ENCODE results near the gene DNM1. TPM values are rescaled to one million over a fixed set of nuclear protein-coding genes. Genes with fewer than 3 reads are reported as not detected.
"Not testable (repeated sequence)": the region's sequence is repeated elsewhere in the genome, so short reads cannot be mapped to it uniquely, and the experiment has no call there.

The DNM1 gene
- total RNA-seq, 1 experiment from 2014 or later, result 2.0 TPM

DNA sequence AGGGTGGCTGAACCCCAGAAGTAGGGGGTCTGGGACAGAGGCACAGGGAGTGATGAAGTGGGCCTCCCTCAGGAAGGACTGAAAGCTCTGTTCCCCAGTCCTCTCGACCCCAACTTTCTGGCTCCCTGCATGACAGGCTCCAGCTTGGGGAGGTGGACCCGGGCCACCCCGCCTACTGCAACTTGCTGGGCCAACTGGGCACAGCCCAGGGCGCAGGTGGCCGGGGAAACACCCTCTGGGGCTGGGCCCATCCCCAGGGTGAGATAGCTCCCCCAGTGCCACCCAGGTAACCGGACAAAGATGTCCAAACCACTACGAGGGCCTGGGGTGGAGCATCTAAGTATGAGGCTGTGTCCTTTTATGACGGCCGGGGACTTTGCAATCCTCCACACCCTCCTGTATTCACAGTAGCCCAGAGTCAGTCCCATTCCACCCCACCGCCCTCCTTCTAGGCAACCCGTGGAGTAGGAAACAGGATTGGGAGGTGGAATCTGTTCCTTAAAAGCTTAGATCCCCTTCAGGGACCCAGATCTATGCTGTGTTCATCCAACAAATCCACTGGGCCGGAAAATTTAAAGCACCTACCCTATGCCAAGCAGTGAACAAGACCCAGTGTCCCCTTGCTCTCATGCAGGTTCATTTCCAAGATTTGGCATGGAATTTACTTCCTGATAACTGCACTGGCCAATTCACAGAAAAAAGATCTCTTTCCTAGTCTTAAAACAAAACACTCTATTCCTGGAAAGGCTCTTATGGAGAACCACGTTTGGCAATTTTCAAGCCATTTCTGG is 19.9 kb downstream of the DNM1 start:
- intact Hi-C loops (cut with micrococcal nuclease), result no loop called here
- no peak overlapping the region for H3K27ac Mint-ChIP-seq (ENCODE audit: low read depth, unreplicated experiment)
- TF ChIP-seq CTCF (IDR thresholded peaks at IDR 0.05; ENCODE audit: unreplicated experiment), result no peak
- H3K36me3 Mint-ChIP-seq (ENCODE audit: insufficient read depth, unreplicated experiment), result no peaks in the 10 kb centered on the region
- ChIA-PET POLR2A (no interaction called here), CTCF (no interaction called here)
- BruUV-seq (replicated peaks), result no TSS peak
- no peak overlapping the region for H3K4me3 Mint-ChIP-seq (ENCODE audit: unreplicated experiment)
- no peaks in the 10 kb centered on the region for H3K9me3 Mint-ChIP-seq (ENCODE audit: unreplicated experiment)
- DNase-seq (ENCODE audit: unreplicated experiment), result no peak
- peaks cover 8% of the 10 kb centered on the region for H3K4me1 Mint-ChIP-seq (ENCODE audit: insufficient read depth, unreplicated experiment)
- H3K27me3 Mint-ChIP-seq (ENCODE audit: insufficient read depth, unreplicated experiment), result peaks cover 32% of the 10 kb centered on the region

GRCh38 chr9:128224877-128225276 is 21.7 kb downstream of the DNM1 start:
- Mint-ChIP-seq H3K27ac (ENCODE audit: low read depth, unreplicated experiment) (no peak overlapping the region), H3K4me3 (ENCODE audit: unreplicated experiment) (no peak overlapping the region), H3K4me1 (ENCODE audit: insufficient read depth, unreplicated experiment) (no peaks in the 10 kb centered on the region), H3K36me3 (ENCODE audit: insufficient read depth, unreplicated experiment) (no peaks in the 10 kb centered on the region), H3K27me3 (ENCODE audit: insufficient read depth, unreplicated experiment) (peaks cover 32% of the 10 kb centered on the region), H3K9me3 (ENCODE audit: unreplicated experiment) (no peaks in the 10 kb centered on the region)
- ChIA-PET POLR2A (no interaction called here), CTCF (interaction anchor here (0.9 kb wide), 1 partner anchor 30 kb away, joined by 4 read pairs; no protein-coding TSS in a partner anchor)
- intact Hi-C loops (cut with micrococcal nuclease), result no loop called here
- no peak for DNase-seq (ENCODE audit: unreplicated experiment)
- no TSS peak for BruUV-seq (replicated peaks)
- no peak for TF ChIP-seq CTCF (IDR thresholded peaks at IDR 0.05; ENCODE audit: unreplicated experiment)

GRCh38 chr9:128225770-128226411 is 22.7 kb downstream of the DNM1 start:
- intact Hi-C loops (cut with micrococcal nuclease), result no loop called here
- no TSS peak for BruUV-seq (replicated peaks)
- no peak for DNase-seq (ENCODE audit: unreplicated experiment)
- no peaks in the 10 kb centered on the region for H3K4me1 Mint-ChIP-seq (ENCODE audit: insufficient read depth, unreplicated experiment)
- no peak overlapping the region for H3K27ac Mint-ChIP-seq (ENCODE audit: low read depth, unreplicated experiment)
- POLR2A ChIA-PET, result no interaction called here
- no peak overlapping the region for H3K4me3 Mint-ChIP-seq (ENCODE audit: unreplicated experiment)
- no peak for TF ChIP-seq CTCF (IDR thresholded peaks at IDR 0.05; ENCODE audit: unreplicated experiment)
- no peaks in the 10 kb centered on the region for H3K36me3 Mint-ChIP-seq (ENCODE audit: insufficient read depth, unreplicated experiment)
- peaks cover 27% of the 10 kb centered on the region for H3K27me3 Mint-ChIP-seq (ENCODE audit: insufficient read depth, unreplicated experiment)
- CTCF ChIA-PET, result interaction anchor here (0.8 kb wide), 1 partner anchor 69 kb away, joined by 5 read pairs; no protein-coding TSS in a partner anchor
- no peaks in the 10 kb centered on the region for H3K9me3 Mint-ChIP-seq (ENCODE audit: unreplicated experiment)

GRCh38 chr9:128226412-128226801 is 23.2 kb downstream of the DNM1 start:
- ChIA-PET POLR2A (no interaction called here), CTCF (interaction anchor here (0.6 to 0.8 kb wide), 2 partner anchors 13 to 69 kb away, joined by 3 to 5 read pairs; no protein-coding TSS in a partner anchor)
- no TSS peak for BruUV-seq (replicated peaks)
- Mint-ChIP-seq H3K27ac (ENCODE audit: low read depth, unreplicated experiment) (no peak overlapping the region), H3K4me3 (ENCODE audit: unreplicated experiment) (no peak overlapping the region), H3K9me3 (ENCODE audit: unreplicated experiment) (no peaks in the 10 kb centered on the region), H3K4me1 (ENCODE audit: insufficient read depth, unreplicated experiment) (no peaks in the 10 kb centered on the region), H3K27me3 (ENCODE audit: insufficient read depth, unreplicated experiment) (peaks cover 22% of the 10 kb centered on the region), H3K36me3 (ENCODE audit: insufficient read depth, unreplicated experiment) (no peaks in the 10 kb centered on the region)
- intact Hi-C loops (cut with micrococcal nuclease), result no loop called here
- TF ChIP-seq CTCF (IDR thresholded peaks at IDR 0.05; ENCODE audit: unreplicated experiment), result no peak
- DNase-seq (ENCODE audit: unreplicated experiment), result no peak

DNA sequence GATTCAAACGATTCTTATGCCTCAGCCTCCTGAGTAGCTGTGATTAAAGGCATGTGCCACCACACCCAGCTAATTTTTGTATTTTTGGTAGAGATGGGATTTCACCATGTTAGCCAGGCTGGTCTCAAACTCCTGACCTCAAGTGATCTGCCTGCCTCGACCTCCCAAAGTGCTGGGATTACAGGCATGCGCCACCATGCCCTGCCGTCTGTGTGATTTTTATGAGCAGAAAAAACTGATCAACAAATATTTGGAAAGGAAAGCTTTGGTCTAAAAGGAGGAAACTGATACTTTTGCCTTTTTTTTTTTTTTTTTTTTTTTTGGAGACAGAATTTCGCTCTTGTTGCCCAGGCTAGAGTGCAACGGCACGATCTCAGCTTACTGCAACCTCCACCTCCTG is 27.7 kb downstream of the DNM1 start:
- H3K36me3 Mint-ChIP-seq (ENCODE audit: insufficient read depth, unreplicated experiment); CTCF ChIA-PET; DNase-seq (ENCODE audit: unreplicated experiment); POLR2A ChIA-PET; intact Hi-C loops (cut with micrococcal nuclease); BruUV-seq (replicated peaks); H3K9me3 Mint-ChIP-seq (ENCODE audit: unreplicated experiment); H3K27ac Mint-ChIP-seq (ENCODE audit: low read depth, unreplicated experiment); H3K4me1 Mint-ChIP-seq (ENCODE audit: insufficient read depth, unreplicated experiment); H3K4me3 Mint-ChIP-seq (ENCODE audit: unreplicated experiment): not testable (repeated sequence)
- peaks cover 19% of the 10 kb centered on the region for H3K27me3 Mint-ChIP-seq (ENCODE audit: insufficient read depth, unreplicated experiment)
